ENCODE results near the gene PSMD3. TPM values are rescaled to one million over a fixed set of nuclear protein-coding genes. Genes with fewer than 3 reads are reported as not detected.
"Not testable (repeated sequence)": the region's sequence is repeated elsewhere in the genome, so short reads cannot be mapped to it uniquely, and the experiment has no call there.

Gene PSMD3
- total and polyA plus RNA-seq, 2 donors (not counting 1 experiment from before 2014, with no cell fraction given) = 55.5 to 66.9 TPM

DNA sequence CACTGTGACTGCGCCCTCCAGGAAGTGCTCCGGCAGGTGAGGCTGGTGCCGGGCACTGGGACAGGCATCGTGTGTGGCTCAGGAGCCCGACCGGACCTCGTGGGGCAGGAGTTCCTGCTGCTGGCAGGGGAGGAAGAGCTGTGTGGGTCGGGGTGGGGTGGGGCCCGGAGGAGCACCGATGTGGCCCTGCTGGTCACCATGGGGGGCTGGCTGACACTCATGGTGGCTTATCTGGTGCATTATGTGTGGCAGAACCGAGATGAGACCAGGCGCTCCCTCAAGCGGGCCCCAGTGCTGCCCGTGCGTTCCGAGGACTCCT, 36.3 kb upstream of the PSMD3 start:
- Histone ChIP-seq H3K9ac (ENCODE audit: insufficient read depth, low read length) (no peak overlapping the region), H3K27me3 (ENCODE audit: control insufficient read depth, insufficient read depth, low read length) (peaks cover 7% of the 10 kb centered on the region), H3K4me2 (ENCODE audit: extremely low read depth, insufficient read depth, low read length) (no peak overlapping the region), H3K4me1 (ENCODE audit: control insufficient read depth, extremely low read depth, insufficient read depth, low read length) (peaks cover 3% of the 10 kb centered on the region), H3K27ac (ENCODE audit: insufficient read depth, low read length) (no peak overlapping the region), H3K36me3 (ENCODE audit: control insufficient read depth, insufficient read depth, low read length) (no peaks in the 10 kb centered on the region), H3K9me3 (ENCODE audit: control insufficient read depth, insufficient read depth, low read depth, low read length) (no peaks in the 10 kb centered on the region), H2AFZ (ENCODE audit: low read length) (no peak overlapping the region), H3K79me2 (ENCODE audit: control insufficient read depth, insufficient read depth, low read length) (no peaks in the 10 kb centered on the region), H3K4me3 (replicated peaks in 1 of 4; ENCODE audit: control extremely low read depth in 1 of 4, insufficient read depth in 1 of 4, low read depth in 3 of 4, low read length in 4 of 4) (no peak overlapping the region), H4K20me1 (ENCODE audit: control insufficient read depth, extremely low read depth, insufficient read depth, low read length) (no peaks in the 10 kb centered on the region)
- no peak for TF ChIP-seq EZH2 (IDR thresholded peaks at IDR 0.05; ENCODE audit: low read length, missing control alignments)
- TF ChIP-seq, protein P1, sequence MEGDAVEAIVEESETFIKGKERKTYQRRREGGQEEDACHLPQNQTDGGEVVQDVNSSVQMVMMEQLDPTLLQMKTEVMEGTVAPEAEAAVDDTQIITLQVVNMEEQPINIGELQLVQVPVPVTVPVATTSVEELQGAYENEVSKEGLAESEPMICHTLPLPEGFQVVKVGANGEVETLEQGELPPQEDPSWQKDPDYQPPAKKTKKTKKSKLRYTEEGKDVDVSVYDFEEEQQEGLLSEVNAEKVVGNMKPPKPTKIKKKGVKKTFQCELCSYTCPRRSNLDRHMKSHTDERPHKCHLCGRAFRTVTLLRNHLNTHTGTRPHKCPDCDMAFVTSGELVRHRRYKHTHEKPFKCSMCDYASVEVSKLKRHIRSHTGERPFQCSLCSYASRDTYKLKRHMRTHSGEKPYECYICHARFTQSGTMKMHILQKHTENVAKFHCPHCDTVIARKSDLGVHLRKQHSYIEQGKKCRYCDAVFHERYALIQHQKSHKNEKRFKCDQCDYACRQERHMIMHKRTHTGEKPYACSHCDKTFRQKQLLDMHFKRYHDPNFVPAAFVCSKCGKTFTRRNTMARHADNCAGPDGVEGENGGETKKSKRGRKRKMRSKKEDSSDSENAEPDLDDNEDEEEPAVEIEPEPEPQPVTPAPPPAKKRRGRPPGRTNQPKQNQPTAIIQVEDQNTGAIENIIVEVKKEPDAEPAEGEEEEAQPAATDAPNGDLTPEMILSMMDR (conservative IDR thresholded peaks at IDR 0.05 in 1 of 2, IDR thresholded peaks at IDR 0.05 in 1 of 2; ENCODE audit: low read depth in 1 of 2, low read length in 2 of 2) = no peak
- DNase-seq (ENCODE audit: low read depth in 2 of 2) = no peak

DNA sequence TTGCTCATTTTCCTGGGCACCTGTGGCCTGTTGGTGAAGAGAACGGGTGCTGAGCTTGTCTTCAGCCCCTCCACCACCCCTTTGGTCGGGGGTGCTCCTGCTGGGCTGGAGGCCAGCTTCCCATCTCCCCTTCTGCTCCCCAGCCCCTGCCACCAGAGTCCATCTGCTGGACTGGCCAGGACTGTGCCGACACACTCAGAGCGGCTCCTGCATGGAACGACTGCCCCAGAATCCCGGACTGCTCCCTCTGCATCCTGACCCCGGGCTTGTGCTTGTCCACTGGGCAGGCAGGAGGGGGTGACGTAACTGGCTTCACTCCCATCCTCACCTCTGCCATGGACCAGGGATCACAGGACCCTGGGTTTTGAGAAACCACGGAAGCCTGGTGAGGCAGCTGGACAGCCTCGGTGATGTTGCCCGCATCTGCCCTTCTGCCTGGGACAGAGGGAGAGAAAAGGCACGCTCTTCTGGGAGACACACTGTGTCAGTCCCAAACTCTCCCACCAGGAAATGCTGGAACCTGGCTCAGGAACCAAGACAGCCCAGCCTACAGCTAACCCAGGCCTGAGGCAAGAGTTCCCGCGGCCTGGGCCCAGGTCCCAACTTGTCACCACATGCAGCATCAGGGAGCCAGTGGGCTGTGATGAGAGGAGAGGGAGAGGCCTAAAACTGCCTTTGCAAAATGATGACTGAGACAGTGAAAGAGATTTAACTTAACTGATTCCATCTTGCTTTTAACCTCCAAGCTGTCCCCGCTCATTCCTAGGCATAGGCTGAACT, 33.9 kb upstream of the PSMD3 start:
- Histone ChIP-seq H3K36me3 (ENCODE audit: control insufficient read depth, insufficient read depth, low read length) (no peaks in the 10 kb centered on the region), H3K4me3 (replicated peaks in 1 of 4; ENCODE audit: control extremely low read depth in 1 of 4, insufficient read depth in 1 of 4, low read depth in 3 of 4, low read length in 4 of 4) (no peak overlapping the region), H3K9ac (ENCODE audit: insufficient read depth, low read length) (no peak overlapping the region), H2AFZ (ENCODE audit: low read length) (no peak overlapping the region), H3K27me3 (ENCODE audit: control insufficient read depth, insufficient read depth, low read length) (peaks cover 10% of the 10 kb centered on the region), H3K4me2 (ENCODE audit: extremely low read depth, insufficient read depth, low read length) (no peak overlapping the region), H3K79me2 (ENCODE audit: control insufficient read depth, insufficient read depth, low read length) (no peaks in the 10 kb centered on the region), H3K4me1 (ENCODE audit: control insufficient read depth, extremely low read depth, insufficient read depth, low read length) (no peaks in the 10 kb centered on the region), H3K27ac (ENCODE audit: insufficient read depth, low read length) (no peak overlapping the region), H4K20me1 (ENCODE audit: control insufficient read depth, extremely low read depth, insufficient read depth, low read length) (no peaks in the 10 kb centered on the region), H3K9me3 (ENCODE audit: control insufficient read depth, insufficient read depth, low read depth, low read length) (no peaks in the 10 kb centered on the region)
- TF ChIP-seq, protein P1 (conservative IDR thresholded peaks at IDR 0.05 in 1 of 2, IDR thresholded peaks at IDR 0.05 in 1 of 2; ENCODE audit: low read depth in 1 of 2, low read length in 2 of 2) = no peak
- no peak for TF ChIP-seq EZH2 (IDR thresholded peaks at IDR 0.05; ENCODE audit: low read length, missing control alignments)
- DNase-seq (ENCODE audit: low read depth in 2 of 2) = no peak

DNA sequence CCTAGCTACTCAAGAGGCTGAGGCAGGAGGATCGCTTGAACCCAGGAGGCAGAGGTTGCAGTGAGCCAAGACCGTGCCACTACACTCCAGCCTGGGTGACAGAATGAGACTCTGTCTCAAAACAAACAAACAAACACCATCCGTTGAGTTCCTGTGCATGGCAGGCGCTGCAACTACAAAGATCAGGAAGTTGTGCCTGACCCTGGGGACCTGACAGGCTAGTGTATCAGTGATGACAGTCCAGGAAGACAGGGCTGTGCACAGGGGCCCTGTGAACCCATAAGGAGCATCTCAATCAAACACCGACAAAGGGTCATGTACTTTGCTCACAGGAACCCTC, 32.1 kb upstream of the PSMD3 start:
- not testable (repeated sequence) for H3K4me3 ChIP-seq (replicated peaks in 1 of 4; ENCODE audit: control extremely low read depth in 1 of 4, insufficient read depth in 1 of 4, low read depth in 3 of 4, low read length in 4 of 4); H3K9me3 ChIP-seq (ENCODE audit: control insufficient read depth, insufficient read depth, low read depth, low read length)

More for the DNA sequence above, 32.1 kb upstream of the PSMD3 start:
- H2AFZ ChIP-seq (ENCODE audit: low read length); H3K9ac ChIP-seq (ENCODE audit: insufficient read depth, low read length); H3K79me2 ChIP-seq (ENCODE audit: control insufficient read depth, insufficient read depth, low read length); H3K4me2 ChIP-seq (ENCODE audit: extremely low read depth, insufficient read depth, low read length); DNase-seq (ENCODE audit: low read depth in 2 of 2); H3K27me3 ChIP-seq (ENCODE audit: control insufficient read depth, insufficient read depth, low read length); H3K27ac ChIP-seq (ENCODE audit: insufficient read depth, low read length); H3K36me3 ChIP-seq (ENCODE audit: control insufficient read depth, insufficient read depth, low read length); H3K4me1 ChIP-seq (ENCODE audit: control insufficient read depth, extremely low read depth, insufficient read depth, low read length); H4K20me1 ChIP-seq (ENCODE audit: control insufficient read depth, extremely low read depth, insufficient read depth, low read length): not testable (repeated sequence)
